ENCODE results near the gene ZNF511. TPM values are rescaled to one million over a fixed set of nuclear protein-coding genes. Genes with fewer than 3 reads are reported as not detected.

The ZNF511 gene
- total RNA-seq, 1 donor from 2014 or later: 25.5 TPM

DNA sequence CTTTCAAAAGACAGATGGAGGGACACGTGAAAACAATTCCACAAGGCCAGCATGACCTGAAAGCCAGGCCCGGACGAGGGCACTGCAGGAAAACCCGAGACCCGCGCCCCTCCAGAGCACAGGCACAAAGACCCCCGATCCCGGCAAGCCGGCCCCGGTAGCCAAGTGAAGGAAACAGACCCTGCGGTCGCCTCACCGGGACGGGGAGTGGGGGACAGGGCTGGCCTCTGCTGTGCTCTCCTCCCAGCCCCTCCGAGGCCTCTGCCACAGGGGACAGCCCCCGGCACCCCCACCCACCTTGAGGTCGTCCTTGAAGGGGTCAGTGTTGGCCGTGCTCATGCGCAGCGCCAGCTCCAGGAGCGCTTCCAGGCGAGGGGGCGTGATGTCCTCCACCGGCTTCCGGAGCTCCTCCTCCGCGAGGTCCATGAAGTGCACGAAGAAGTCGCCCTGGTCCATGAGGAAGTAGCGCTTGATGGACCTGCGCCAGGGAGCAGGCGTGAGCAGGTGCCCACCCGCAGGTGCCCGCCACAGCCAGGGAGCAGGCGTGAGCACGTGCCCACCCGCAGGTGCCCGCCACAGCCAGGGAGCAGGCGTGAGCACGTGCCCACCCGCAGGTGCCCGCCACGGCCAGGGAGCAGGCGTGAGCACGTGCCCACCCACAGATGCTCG lies 20.7 kb upstream of the ZNF511 start:
- Mint-ChIP-seq H3K4me3 (ENCODE audit: unreplicated experiment) (no peak overlapping the region), H3K36me3 (ENCODE audit: low read depth, unreplicated experiment) (peaks cover 16% of the 10 kb centered on the region)

DNA sequence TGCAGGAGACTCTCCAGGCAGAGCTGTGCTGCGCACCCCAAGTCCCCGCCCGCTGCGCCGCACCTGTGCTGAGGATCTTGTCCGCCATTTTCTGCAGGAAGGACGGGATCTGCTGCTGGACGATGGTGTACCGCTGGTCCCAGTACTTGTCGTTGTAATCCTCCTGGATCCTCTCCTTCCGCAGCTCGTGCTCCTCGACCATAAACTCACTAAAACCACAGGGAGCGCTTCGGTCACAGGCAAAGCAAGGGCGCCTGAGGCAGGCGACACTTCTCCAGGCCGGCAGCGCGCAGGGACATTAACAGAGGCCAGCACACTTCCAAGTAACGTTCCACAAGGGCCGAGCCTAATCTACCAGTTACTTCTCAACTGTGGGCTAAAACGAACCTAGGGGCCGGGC lies 19.0 kb upstream of the ZNF511 start:
- no peaks in the 10 kb centered on the region for H3K27me3 Mint-ChIP-seq (ENCODE audit: low read depth, unreplicated experiment)
- no peak overlapping the region for H3K9ac ChIP-seq (ENCODE audit: low read length)
- no peak overlapping the region for H3K4me2 ChIP-seq (ENCODE audit: low read length)
- H3K4me1 Mint-ChIP-seq (ENCODE audit: low read depth, unreplicated experiment): peaks cover 4% of the 10 kb centered on the region
- H3K27ac ChIP-seq (ENCODE audit: low read depth, low read length): no peak overlapping the region
- peaks cover 15% of the 10 kb centered on the region for H3K4me1 ChIP-seq (ENCODE audit: insufficient read depth, low read length)
- H3K36me3 ChIP-seq (ENCODE audit: insufficient read depth, low read length): peaks cover 16% of the 10 kb centered on the region
- H3K9me3 Mint-ChIP-seq (ENCODE audit: unreplicated experiment): no peaks in the 10 kb centered on the region
- H3K4me3 ChIP-seq (ENCODE audit: insufficient read depth, low read depth, low read length): no peak overlapping the region
- FAIRE-seq: no peak
- no peak overlapping the region for H3K4me3 Mint-ChIP-seq (ENCODE audit: unreplicated experiment)
- no peaks in the 10 kb centered on the region for H3K27me3 ChIP-seq (ENCODE audit: insufficient read depth, low read length)
- no peaks in the 10 kb centered on the region for H3K79me2 ChIP-seq (ENCODE audit: insufficient read depth, low read length)
- TF ChIP-seq EZH2 (IDR thresholded peaks at IDR 0.05; ENCODE audit: insufficient read depth, low read length) (no peak), CTCF (IDR thresholded peaks at IDR 0.05; ENCODE audit: insufficient read depth, low read depth, low read length) (no peak)
- no peak overlapping the region for H3K27ac Mint-ChIP-seq (ENCODE audit: unreplicated experiment)
- no peaks in the 10 kb centered on the region for H3K9me3 ChIP-seq (ENCODE audit: insufficient read depth, low read depth, low read length)
- H4K20me1 ChIP-seq (ENCODE audit: insufficient read depth, low read length): peaks cover 31% of the 10 kb centered on the region
- peaks cover 19% of the 10 kb centered on the region for H3K36me3 Mint-ChIP-seq (ENCODE audit: low read depth, unreplicated experiment)
- H2AFZ ChIP-seq (ENCODE audit: low read depth, low read length): no peak overlapping the region
- DNase-seq (ENCODE audit: low read depth): no peak

More for the DNA sequence above, 20.7 kb upstream of the ZNF511 start:
- Mint-ChIP-seq H3K4me1 (ENCODE audit: low read depth, unreplicated experiment) (peaks cover 2% of the 10 kb centered on the region), H3K27ac (ENCODE audit: unreplicated experiment) (no peak overlapping the region), H3K27me3 (ENCODE audit: low read depth, unreplicated experiment) (no peaks in the 10 kb centered on the region), H3K9me3 (ENCODE audit: unreplicated experiment) (no peaks in the 10 kb centered on the region)
- Histone ChIP-seq H3K4me3 (ENCODE audit: insufficient read depth, low read depth, low read length) (no peak overlapping the region), H3K4me1 (ENCODE audit: insufficient read depth, low read length) (peaks cover 7% of the 10 kb centered on the region), H3K4me2 (ENCODE audit: low read length) (no peak overlapping the region), H4K20me1 (ENCODE audit: insufficient read depth, low read length) (peaks cover 19% of the 10 kb centered on the region), H2AFZ (ENCODE audit: low read depth, low read length) (no peak overlapping the region), H3K79me2 (ENCODE audit: insufficient read depth, low read length) (no peaks in the 10 kb centered on the region), H3K9ac (ENCODE audit: low read length) (no peak overlapping the region), H3K9me3 (ENCODE audit: insufficient read depth, low read depth, low read length) (no peaks in the 10 kb centered on the region), H3K36me3 (ENCODE audit: insufficient read depth, low read length) (peaks cover 20% of the 10 kb centered on the region), H3K27me3 (ENCODE audit: insufficient read depth, low read length) (no peaks in the 10 kb centered on the region), H3K27ac (ENCODE audit: low read depth, low read length) (no peak overlapping the region)
- FAIRE-seq (no peak), DNase-seq (ENCODE audit: low read depth) (no peak)
- TF ChIP-seq CTCF (IDR thresholded peaks at IDR 0.05; ENCODE audit: insufficient read depth, low read depth, low read length): no peak
- no peak for TF ChIP-seq EZH2 (IDR thresholded peaks at IDR 0.05; ENCODE audit: insufficient read depth, low read length)
